H1 (cell line): Measurements from ENCODE around the gene RNF157. TPM values are rescaled to one million over a fixed set of nuclear protein-coding genes. Genes with fewer than 3 reads are reported as not detected.
A peak's percentile ranks its signal among the peaks of the same experiment; 100 is the strongest.

Experiments used
- ATF2 ChIP-seq: IDR thresholded peaks from 2 replicates; pipeline ENCODE4 v1.6.1; 2012; ENCODE audit warnings: low read length, inconsistent platforms
- CTCF ChIP-seq, 3 experiments: IDR thresholded peaks; 1 replicate in 2 of 3; 2 replicates in 1 of 3; pipeline versions ENCODE4 v1.5.1 to v1.6.1; 2011; ENCODE audit warnings: low read length in 3 of 3, mild to moderate bottlenecking in 3 of 3, inconsistent platforms in 2 of 3, low read depth in 1 of 3, moderate library complexity in 1 of 3; ENCODE audit not compliant: insufficient read depth in 1 of 3; ENCODE audit errors: control extremely low read depth in 1 of 3
- RBBP5 ChIP-seq: IDR thresholded peaks from 2 replicates; pipeline ENCODE4 v1.7.1; 2012; ENCODE audit warnings: low read depth, mild to moderate bottlenecking, inconsistent platforms, low read length, moderate library complexity, borderline replicate concordance
- RXRA ChIP-seq: IDR thresholded peaks from 2 replicates; pipeline ENCODE4 v1.6.1; 2011; ENCODE audit warnings: low read depth, mild to moderate bottlenecking, low read length, moderate library complexity; ENCODE audit not compliant: insufficient read depth
- ZNF274 ChIP-seq: IDR thresholded peaks from 2 replicates; pipeline ENCODE4 v1.7.0; 2012; ENCODE audit warnings: low read length, borderline replicate concordance; ENCODE audit errors: extremely low read depth
- polyA plus RNA-seq, 7 experiments: library from polyadenylated mRNA; depleted of rRNA in 3 of 7; stranded (reverse) in 5 of 7; unstranded in 2 of 7; fragments of >200 nt in 5 of 7; fragments of 200-250 nt in 2 of 7; gene quantifications; 1 replicate in 5 of 7; 2 replicates in 1 of 7; 4 replicates in 1 of 7; pipeline versions ENCODE4 v1.2.1 to v1.2.3, GENCODE V29; 2011 to 2013; ENCODE audit warnings: missing spikeins in 2 of 7, mixed read lengths in 2 of 7
- total RNA-seq: library from RNA; stranded (reverse); fragmentation: NEBNext Ultra II Directional; extraction: Animal tissue kit (Norgen Biotek cat#: 25700); gene quantifications from 2 replicates; pipeline ENCODE4 v1.2.1, GENCODE V29; 2021

Gene RNF157
- total and polyA plus RNA-seq, 2 of the 8 experiments (the other 6 are each of a cell fraction or from before 2014, with no cell fraction given), result 13.4 to 16.7 TPM

GRCh38 chr17:76278952-76279741 lies 38.9 kb upstream of the RNF157 start (continued):
- TF ChIP-seq RBBP5 (no peak), ATF2 (0 out of 2 replicates have a peak, but pooled peaks have one; percentile 62), RXRA (no peak), CTCF (IDR thresholded peaks at IDR 0.05; ENCODE audit: control extremely low read depth in 1 of 3, insufficient read depth in 1 of 3, low read depth in 1 of 3, low read length in 3 of 3) (peak; percentile 84 to 97 (median 94)), ZNF274 (no peak)
